ENCODE measurements around the gene NUP62.

- TF ChIP-seq CTCF (IDR thresholded peaks at IDR 0.05) (no peak), REST (IDR thresholded peaks at IDR 0.05; ENCODE audit: insufficient read depth in 1 of 2, low read depth in 2 of 2, low read length in 1 of 2) (no peak), POLR2AphosphoS5 (IDR thresholded peaks at IDR 0.05; ENCODE audit: low read depth, low read length) (no peak), SIN3A (IDR thresholded peaks at IDR 0.05; ENCODE audit: borderline replicate concordance, insufficient read depth, low read depth, low read length) (no peak), TCF7L2 (IDR thresholded peaks at IDR 0.05; ENCODE audit: low read depth, low read length) (no peak)
Observed at GRCh38 chr19:49939721-49940481, 10.6 kb upstream of the NUP62 start.

Data from Panc1 (cell line).